Osteocyte (in vitro differentiated cells): ENCODE measurements around the gene LCN9. TPM values are rescaled to one million over a fixed set of nuclear protein-coding genes. Genes with fewer than 3 reads are reported as not detected.

Experiments used
- DNase-seq: peaks from one replicate; pipeline ENCODE4 v3.0.0; 2021; ENCODE audit warnings: mixed read lengths; ENCODE audit not compliant: unreplicated experiment; ENCODE audit errors: extremely low spot score
- H3K27ac Mint-ChIP-seq: one replicate; pipeline ENCODE4 v1.8.0; 2021; ENCODE audit warnings: mild to moderate bottlenecking, mixed read lengths; ENCODE audit not compliant: unreplicated experiment
- H3K27me3 Mint-ChIP-seq: one replicate; pipeline ENCODE4 v1.8.0; 2021; ENCODE audit warnings: mixed read lengths; ENCODE audit not compliant: unreplicated experiment
- H3K36me3 Mint-ChIP-seq: one replicate; pipeline ENCODE4 v1.8.0; 2021; ENCODE audit warnings: mixed read lengths; ENCODE audit not compliant: unreplicated experiment
- H3K4me1 Mint-ChIP-seq: one replicate; pipeline ENCODE4 v1.8.0; 2021; ENCODE audit warnings: mixed read lengths; ENCODE audit not compliant: unreplicated experiment
- H3K4me3 Mint-ChIP-seq: one replicate; pipeline ENCODE4 v1.8.0; 2021; ENCODE audit warnings: mild to moderate bottlenecking, moderate library complexity, mixed read lengths; ENCODE audit not compliant: unreplicated experiment
- H3K9me3 Mint-ChIP-seq: one replicate; pipeline ENCODE4 v1.8.0; 2021; ENCODE audit warnings: mixed read lengths; ENCODE audit not compliant: unreplicated experiment
- CTCF ChIP-seq: fragments of 200-600 bp; sonication (generic); IDR thresholded peaks from 2 replicates; pipeline ENCODE4 v1.5.0; 2021; ENCODE audit warnings: antibody characterized with exemption, mild to moderate bottlenecking, moderate library complexity
- total RNA-seq: library from RNA; stranded (reverse); gene quantifications from 2 replicates; pipeline ENCODE4 v1.2.1, GENCODE V29; 2021

Gene LCN9
- total RNA-seq, 1 donor from 2014 or later, result not detected

GRCh38 chr9:135664266-135664665 is 1.2 kb downstream of the LCN9 start:
- TF ChIP-seq CTCF, result no peak
- H3K27me3 Mint-ChIP-seq, result no peaks in the 10 kb centered on the region
- H3K4me3 Mint-ChIP-seq, result no peak overlapping the region
- H3K9me3 Mint-ChIP-seq, result peaks cover 4% of the 10 kb centered on the region
- H3K4me1 Mint-ChIP-seq, result no peaks in the 10 kb centered on the region
- no peak overlapping the region for H3K27ac Mint-ChIP-seq
- DNase-seq, result no peak
- H3K36me3 Mint-ChIP-seq, result no peaks in the 10 kb centered on the region

- DNase-seq, result no peak
- Mint-ChIP-seq H3K9me3 (peaks cover 4% of the 10 kb centered on the region), H3K36me3 (no peaks in the 10 kb centered on the region), H3K27ac (no peak overlapping the region), H3K4me3 (no peak overlapping the region), H3K4me1 (no peaks in the 10 kb centered on the region), H3K27me3 (no peaks in the 10 kb centered on the region)
- no peak for TF ChIP-seq CTCF
Observed at GRCh38 chr9:135664801-135665794, 2.0 kb downstream of the LCN9 start.

- Mint-ChIP-seq H3K36me3 (no peaks in the 10 kb centered on the region), H3K4me1 (no peaks in the 10 kb centered on the region), H3K4me3 (no peak overlapping the region), H3K27me3 (no peaks in the 10 kb centered on the region), H3K27ac (no peak overlapping the region), H3K9me3 (peaks cover 4% of the 10 kb centered on the region)
- TF ChIP-seq CTCF, result no peak
- no peak for DNase-seq
Observed at GRCh38 chr9:135665795-135666189, 2.7 kb downstream of the LCN9 start.

GRCh38 chr9:135666534-135667462 is 3.7 kb downstream of the LCN9 start:
- Mint-ChIP-seq H3K9me3 (peaks cover 4% of the 10 kb centered on the region), H3K36me3 (no peaks in the 10 kb centered on the region), H3K27ac (no peak overlapping the region), H3K4me3 (no peak overlapping the region), H3K27me3 (no peaks in the 10 kb centered on the region), H3K4me1 (no peaks in the 10 kb centered on the region)
- DNase-seq, result no peak
- no peak for TF ChIP-seq CTCF
